ENCODE measurements around the gene SFRP5.

Gene SFRP5

GRCh38 chr10:97743169-97743943 is 28.4 kb downstream of the SFRP5 start:
- in situ Hi-C loops (cut with MboI; ENCODE audit: low sequenced_read_pairs), result no loop called here

- in situ Hi-C loops (cut with MboI; ENCODE audit: low sequenced_read_pairs), result no loop called here
Observed at GRCh38 chr10:97740613-97741012, 31.2 kb downstream of the SFRP5 start.

- in situ Hi-C loops (cut with MboI; ENCODE audit: low sequenced_read_pairs), result no loop called here
Observed at GRCh38 chr10:97738616-97739015, 33.2 kb downstream of the SFRP5 start.

GRCh38 chr10:97737770-97738265 is 34.0 kb downstream of the SFRP5 start:
- in situ Hi-C loops (cut with MboI; ENCODE audit: low sequenced_read_pairs), result no loop called here

GRCh38 chr10:97736902-97737769 is 34.7 kb downstream of the SFRP5 start, which contains the start of gene ZFYVE27:
Gene ZFYVE27 (plus strand): TSS chr10:97737128. CDS start chr10:97738478, 1,350 bp downstream.
- in situ Hi-C loops (cut with MboI; ENCODE audit: low sequenced_read_pairs), result no loop called here

- in situ Hi-C loops (cut with MboI; ENCODE audit: low sequenced_read_pairs), result no loop called here
Observed at GRCh38 chr10:97736403-97736901, 35.3 kb downstream of the SFRP5 start.

GRCh38 chr10:97734021-97734420 is 37.8 kb downstream of the SFRP5 start:
- in situ Hi-C loops (cut with MboI; ENCODE audit: low sequenced_read_pairs), result no loop called here

- in situ Hi-C loops (cut with MboI; ENCODE audit: low sequenced_read_pairs), result no loop called here
Observed at GRCh38 chr10:97733256-97733655, 38.5 kb downstream of the SFRP5 start.

- in situ Hi-C loops (cut with MboI; ENCODE audit: low sequenced_read_pairs), result no loop called here
Observed at GRCh38 chr10:97732052-97732359, 39.8 kb downstream of the SFRP5 start.

GRCh38 chr10:97731346-97732051 is 40.3 kb downstream of the SFRP5 start:
- in situ Hi-C loops (cut with MboI; ENCODE audit: low sequenced_read_pairs), result no loop called here

- in situ Hi-C loops (cut with MboI; ENCODE audit: low sequenced_read_pairs), result no loop called here
Observed at GRCh38 chr10:97729014-97729413, 42.8 kb downstream of the SFRP5 start.

GRCh38 chr10:97726636-97727178 is 45.1 kb downstream of the SFRP5 start:
- in situ Hi-C loops (cut with MboI; ENCODE audit: low sequenced_read_pairs), result no loop called here

- in situ Hi-C loops (cut with MboI; ENCODE audit: low sequenced_read_pairs), result no loop called here
Observed at GRCh38 chr10:97724341-97724941, 47.4 kb downstream of the SFRP5 start.

- in situ Hi-C loops (cut with MboI; ENCODE audit: low sequenced_read_pairs), result no loop called here
Observed at GRCh38 chr10:97723001-97723400, 48.8 kb downstream of the SFRP5 start.

GRCh38 chr10:97721871-97722780 is 49.7 kb downstream of the SFRP5 start:
- in situ Hi-C loops (cut with MboI; ENCODE audit: low sequenced_read_pairs), result no loop called here

GRCh38 chr10:97719602-97720001 is 52.2 kb downstream of the SFRP5 start:
- in situ Hi-C loops (cut with MboI; ENCODE audit: low sequenced_read_pairs), result no loop called here

GRCh38 chr10:97718659-97719142 is 53.1 kb downstream of the SFRP5 start:
- in situ Hi-C loops (cut with MboI; ENCODE audit: low sequenced_read_pairs), result no loop called here

- in situ Hi-C loops (cut with MboI; ENCODE audit: low sequenced_read_pairs), result no loop called here
Observed at GRCh38 chr10:97718178-97718577, 53.6 kb downstream of the SFRP5 start.

- in situ Hi-C loops (cut with MboI; ENCODE audit: low sequenced_read_pairs), result no loop called here
Observed at GRCh38 chr10:97717627-97718026, 54.2 kb downstream of the SFRP5 start.
